ENCODE measurements around the gene CD40LG.

The CD40LG gene

DNA sequence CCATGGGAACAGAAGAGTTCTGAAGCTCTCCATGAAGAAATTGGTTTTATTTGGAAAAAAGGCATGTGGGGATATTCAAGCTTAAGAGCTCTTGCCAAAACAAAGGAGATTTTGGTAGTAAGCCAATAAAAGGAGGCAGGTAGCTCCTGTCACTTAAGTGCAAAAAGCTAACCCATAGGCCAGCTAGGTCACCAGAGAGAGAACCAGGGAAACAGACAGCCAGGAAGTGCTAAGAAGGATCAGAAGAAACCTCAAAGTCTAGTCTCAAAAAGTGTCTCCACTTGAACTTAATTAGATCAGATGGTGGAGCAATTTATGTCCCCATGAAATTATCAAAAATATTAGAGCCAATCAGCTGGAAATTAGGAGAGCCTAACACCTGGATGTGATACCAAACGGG lies 49.2 kb downstream of the CD40LG start:
- DNase-seq (ENCODE audit: low spot score) = no peak

DNA sequence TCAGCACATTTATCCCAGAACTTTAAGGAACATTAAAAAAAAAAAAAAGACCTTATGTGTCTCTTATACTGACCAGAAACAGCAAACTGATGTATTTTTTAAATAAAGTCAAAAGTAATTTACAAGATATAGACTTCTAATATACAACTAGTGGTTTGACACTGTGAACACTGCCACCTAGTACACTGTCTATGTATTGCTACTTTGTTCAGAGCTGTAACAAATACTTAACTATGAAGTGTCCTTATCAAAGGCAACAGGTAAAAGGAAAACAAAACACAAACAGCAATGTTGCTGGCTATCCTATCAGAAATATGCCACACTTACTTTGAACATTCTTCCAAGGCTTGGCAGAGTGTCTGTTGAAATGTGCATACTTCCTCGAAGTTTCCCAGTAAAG lies 60.4 kb downstream of the CD40LG start:
- no peak for DNase-seq (ENCODE audit: low spot score)

Data from D341Med (cell line).